SH-SY5Y (cell line): ENCODE data around the gene EFNA2.

Experiments
- GATA2 ChIP-seq: IDR thresholded peaks from 2 replicates; pipeline ENCODE4 v1.6.1; 2011; ENCODE audit warnings: mild to moderate bottlenecking, low read depth, low read length
- GATA3 ChIP-seq: IDR thresholded peaks from 2 replicates; pipeline ENCODE4 v1.6.1; 2011; ENCODE audit warnings: low read depth, mild to moderate bottlenecking, low read length, moderate library complexity

DNA sequence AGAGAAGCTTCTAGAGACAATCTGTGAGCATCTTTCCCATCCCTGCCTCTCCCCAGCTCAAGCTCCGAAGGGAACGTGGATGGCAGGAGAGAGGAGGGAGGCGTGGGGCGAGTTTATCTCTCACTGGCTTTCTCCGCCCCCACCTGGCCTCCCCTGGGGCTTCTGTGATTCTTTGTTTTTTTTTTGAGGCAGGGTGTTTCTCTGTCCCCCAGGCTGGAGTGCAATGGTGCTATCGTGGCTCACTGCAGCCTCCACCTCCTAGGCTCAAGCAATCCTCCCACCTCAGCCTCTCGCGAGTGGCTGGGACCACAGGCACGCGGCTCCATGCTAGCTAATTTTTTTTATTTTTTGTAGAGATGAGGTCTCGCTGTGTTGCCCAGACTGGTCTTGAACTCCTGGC lies 23.0 kb downstream of the EFNA2 start:
- no peak for TF ChIP-seq GATA2
- no peak for TF ChIP-seq GATA3
